ENCODE results near the gene UGT1A8. TPM values are rescaled to one million over a fixed set of nuclear protein-coding genes. Genes with fewer than 3 reads are reported as not detected.

UGT1A8 gene
- total RNA-seq, 1 donor = not detected

DNA sequence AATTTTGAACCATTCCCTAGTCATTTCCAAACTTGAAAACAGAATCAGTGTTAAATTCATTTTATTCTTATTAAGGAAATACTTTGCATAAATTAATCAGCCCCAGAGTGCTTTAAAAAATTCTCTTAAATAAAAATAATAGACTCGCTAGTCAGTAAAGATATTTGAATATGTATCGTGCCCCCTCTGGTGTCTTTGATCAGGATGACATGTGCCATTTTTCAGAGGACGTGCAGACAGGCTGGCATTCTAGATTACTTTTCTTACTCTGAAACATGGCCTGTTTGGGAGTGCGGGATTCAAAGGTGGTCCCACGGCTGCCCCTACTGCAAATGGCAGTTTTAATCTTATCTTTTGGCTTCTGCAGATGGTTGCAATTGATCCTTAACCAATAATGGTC, 155.2 kb downstream of the UGT1A8 start:
- no peak overlapping the region for H3K4me3 ChIP-seq (ENCODE audit: insufficient read depth, low read length)
- H3K9me3 ChIP-seq (ENCODE audit: low read depth, low read length) = peaks cover 3% of the 10 kb centered on the region

DNA sequence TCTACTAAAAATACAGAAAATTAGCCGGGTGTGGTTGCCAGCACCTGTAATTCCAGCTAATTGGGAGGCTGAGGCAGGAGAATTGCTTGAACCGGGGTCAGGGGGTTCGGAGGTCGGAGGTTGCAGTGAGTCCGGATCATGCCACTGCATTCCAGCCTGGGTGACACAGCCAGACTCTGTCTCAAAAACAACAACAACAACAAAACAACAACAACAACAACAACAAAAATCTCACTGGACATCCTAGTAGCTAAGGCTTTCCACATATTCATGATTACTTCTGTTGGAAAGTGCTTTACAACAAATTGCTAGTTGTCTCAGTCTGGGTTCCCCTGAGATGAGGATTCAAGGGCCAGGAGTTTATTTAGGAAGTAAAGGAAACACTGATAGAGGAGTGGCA, 156.4 kb downstream of the UGT1A8 start:
- no peaks in the 10 kb centered on the region for H3K27me3 ChIP-seq (ENCODE audit: insufficient read depth, low read length)
- no peaks in the 10 kb centered on the region for H3K36me3 ChIP-seq (ENCODE audit: insufficient read depth, low read length)
- H3K4me1 ChIP-seq (ENCODE audit: insufficient read depth, low read length) = no peaks in the 10 kb centered on the region
- H4K20me1 ChIP-seq (ENCODE audit: insufficient read depth, low read length) = no peaks in the 10 kb centered on the region
- no peaks in the 10 kb centered on the region for H3K79me2 ChIP-seq (ENCODE audit: insufficient read depth, low read length)
- no peak overlapping the region for H3K4me2 ChIP-seq (ENCODE audit: insufficient read depth, low read length)
- TF ChIP-seq, protein P1, sequence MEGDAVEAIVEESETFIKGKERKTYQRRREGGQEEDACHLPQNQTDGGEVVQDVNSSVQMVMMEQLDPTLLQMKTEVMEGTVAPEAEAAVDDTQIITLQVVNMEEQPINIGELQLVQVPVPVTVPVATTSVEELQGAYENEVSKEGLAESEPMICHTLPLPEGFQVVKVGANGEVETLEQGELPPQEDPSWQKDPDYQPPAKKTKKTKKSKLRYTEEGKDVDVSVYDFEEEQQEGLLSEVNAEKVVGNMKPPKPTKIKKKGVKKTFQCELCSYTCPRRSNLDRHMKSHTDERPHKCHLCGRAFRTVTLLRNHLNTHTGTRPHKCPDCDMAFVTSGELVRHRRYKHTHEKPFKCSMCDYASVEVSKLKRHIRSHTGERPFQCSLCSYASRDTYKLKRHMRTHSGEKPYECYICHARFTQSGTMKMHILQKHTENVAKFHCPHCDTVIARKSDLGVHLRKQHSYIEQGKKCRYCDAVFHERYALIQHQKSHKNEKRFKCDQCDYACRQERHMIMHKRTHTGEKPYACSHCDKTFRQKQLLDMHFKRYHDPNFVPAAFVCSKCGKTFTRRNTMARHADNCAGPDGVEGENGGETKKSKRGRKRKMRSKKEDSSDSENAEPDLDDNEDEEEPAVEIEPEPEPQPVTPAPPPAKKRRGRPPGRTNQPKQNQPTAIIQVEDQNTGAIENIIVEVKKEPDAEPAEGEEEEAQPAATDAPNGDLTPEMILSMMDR (IDR thresholded peaks at IDR 0.05; ENCODE audit: extremely low read depth, low read depth, low read length) = no peak
- no peak overlapping the region for H2AFZ ChIP-seq (ENCODE audit: low read length)
- H3K4me3 ChIP-seq (ENCODE audit: insufficient read depth, low read length) = no peak overlapping the region
- peaks cover 3% of the 10 kb centered on the region for H3K9me3 ChIP-seq (ENCODE audit: low read depth, low read length)
- no peak overlapping the region for H3K27ac ChIP-seq (ENCODE audit: low read depth, low read length)
- no peak for DNase-seq (ENCODE audit: insufficient read length, low spot score, missing footprints)

More for the DNA sequence above, 155.2 kb downstream of the UGT1A8 start:
- H3K4me1 ChIP-seq (ENCODE audit: insufficient read depth, low read length) = no peaks in the 10 kb centered on the region
- H3K79me2 ChIP-seq (ENCODE audit: insufficient read depth, low read length) = no peaks in the 10 kb centered on the region
- H2AFZ ChIP-seq (ENCODE audit: low read length) = no peak overlapping the region
- TF ChIP-seq, protein P1 (IDR thresholded peaks at IDR 0.05; ENCODE audit: extremely low read depth, low read depth, low read length) = no peak
- H4K20me1 ChIP-seq (ENCODE audit: insufficient read depth, low read length) = no peaks in the 10 kb centered on the region
- no peaks in the 10 kb centered on the region for H3K36me3 ChIP-seq (ENCODE audit: insufficient read depth, low read length)
- no peak overlapping the region for H3K27ac ChIP-seq (ENCODE audit: low read depth, low read length)
- no peak overlapping the region for H3K4me2 ChIP-seq (ENCODE audit: insufficient read depth, low read length)
- no peaks in the 10 kb centered on the region for H3K27me3 ChIP-seq (ENCODE audit: insufficient read depth, low read length)
- DNase-seq (ENCODE audit: insufficient read length, low spot score, missing footprints) = peak; percentile 84

DNA sequence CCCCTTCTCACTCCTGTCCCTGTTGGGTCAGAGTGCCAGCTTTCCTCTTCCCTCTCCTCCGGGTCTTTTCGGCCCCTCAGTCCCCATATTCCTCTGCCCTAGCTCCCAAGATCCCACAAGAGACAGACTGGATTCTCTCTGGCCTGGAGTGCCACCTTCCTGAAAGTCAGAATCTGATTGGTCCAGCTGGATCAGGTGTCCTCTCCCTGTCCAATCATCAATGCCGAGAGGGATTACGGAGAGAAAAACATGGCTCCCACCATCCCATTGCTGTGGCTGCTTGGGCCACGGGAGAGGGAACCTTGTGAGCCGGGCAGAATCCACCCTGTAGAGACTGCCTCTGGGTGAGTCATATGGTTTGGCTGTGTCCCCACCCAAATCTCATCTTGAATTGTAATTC, 158.0 kb downstream of the UGT1A8 start:
- Histone ChIP-seq H3K4me3 (ENCODE audit: insufficient read depth, low read length) (no peak overlapping the region), H3K4me2 (ENCODE audit: insufficient read depth, low read length) (no peak overlapping the region), H3K9me3 (ENCODE audit: low read depth, low read length) (peaks cover 3% of the 10 kb centered on the region), H3K79me2 (ENCODE audit: insufficient read depth, low read length) (no peaks in the 10 kb centered on the region), H4K20me1 (ENCODE audit: insufficient read depth, low read length) (no peaks in the 10 kb centered on the region), H3K27me3 (ENCODE audit: insufficient read depth, low read length) (no peaks in the 10 kb centered on the region), H3K27ac (ENCODE audit: low read depth, low read length) (no peak overlapping the region), H3K4me1 (ENCODE audit: insufficient read depth, low read length) (no peaks in the 10 kb centered on the region), H2AFZ (ENCODE audit: low read length) (no peak overlapping the region), H3K36me3 (ENCODE audit: insufficient read depth, low read length) (no peaks in the 10 kb centered on the region)
- no peak for DNase-seq (ENCODE audit: insufficient read length, low spot score, missing footprints)
- TF ChIP-seq, protein P1 (IDR thresholded peaks at IDR 0.05; ENCODE audit: extremely low read depth, low read depth, low read length) = no peak

DNA sequence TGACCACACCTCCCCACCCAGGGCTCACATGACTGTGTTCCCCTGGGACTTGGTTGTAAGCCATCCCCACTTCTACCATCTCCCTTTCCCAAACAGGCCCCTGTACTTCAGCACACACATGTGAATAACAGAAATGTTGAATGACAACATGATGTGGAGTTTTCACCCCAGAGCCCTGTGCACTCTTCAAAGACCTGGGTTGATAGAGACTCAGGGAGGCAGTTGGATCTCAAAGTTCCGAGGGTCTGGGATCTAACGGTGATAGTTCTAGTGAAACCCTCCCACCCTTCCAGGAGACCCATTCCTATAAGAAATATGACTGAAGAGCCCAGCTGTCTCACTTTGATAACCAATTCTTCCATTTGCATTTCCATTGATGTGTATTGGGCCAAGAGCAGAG, 160.6 kb downstream of the UGT1A8 start, which contains the start of gene MROH2A:
MROH2A (plus strand) TSS at position 301 of the 400 bp plus-strand sequence. CDS start 1,029 bp downstream, outside the sequence.
- no peak within 1 kb of the TSS for H3K4me3 ChIP-seq (ENCODE audit: insufficient read depth, low read length)
- no peaks in the 10 kb centered on the region for H4K20me1 ChIP-seq (ENCODE audit: insufficient read depth, low read length)
- H3K36me3 ChIP-seq (ENCODE audit: insufficient read depth, low read length) = no peaks in the 10 kb centered on the region
- H3K27me3 ChIP-seq (ENCODE audit: insufficient read depth, low read length) = no peaks in the 10 kb centered on the region
- H3K4me1 ChIP-seq (ENCODE audit: insufficient read depth, low read length) = no peaks in the 10 kb centered on the region
- H3K27ac ChIP-seq (ENCODE audit: low read depth, low read length) = no peak within 1 kb of the TSS
- peaks cover 3% of the 10 kb centered on the region for H3K9me3 ChIP-seq (ENCODE audit: low read depth, low read length)
- H2AFZ ChIP-seq (ENCODE audit: low read length) = no peak within 1 kb of the TSS
- no peak within 1 kb of the TSS for H3K4me2 ChIP-seq (ENCODE audit: insufficient read depth, low read length)
- no peaks in the 10 kb centered on the region for H3K79me2 ChIP-seq (ENCODE audit: insufficient read depth, low read length)
- TF ChIP-seq, protein P1 (IDR thresholded peaks at IDR 0.05; ENCODE audit: extremely low read depth, low read depth, low read length) = no peak
- DNase-seq (ENCODE audit: insufficient read length, low spot score, missing footprints) = no peak
